Immature natural killer cell (primary cell): ENCODE results near the gene RIC8B. TPM values are rescaled to one million over a fixed set of nuclear protein-coding genes. Genes with fewer than 3 reads are reported as not detected.

ENCODE experiments used
- DNase-seq, 3 donors: peaks; one replicate each; pipeline ENCODE4 v3.0.0; 2022; ENCODE audit warnings: mixed read lengths in 1 of 3
- H3K27ac Mint-ChIP-seq, 6 donors: one replicate each; pipeline ENCODE4 v1.8.0; 2020; ENCODE audit warnings: mixed read lengths in 6 of 6, mild to moderate bottlenecking in 5 of 6, inconsistent platforms in 4 of 6, moderate library complexity in 3 of 6
- H3K27me3 Mint-ChIP-seq, 3 donors: one replicate each; pipeline ENCODE4 v1.8.0; 2020 to 2021; ENCODE audit warnings: low read depth in 3 of 3, mild to moderate bottlenecking in 3 of 3, mixed read lengths in 3 of 3, moderate library complexity in 3 of 3, inconsistent platforms in 1 of 3
- H3K36me3 Mint-ChIP-seq, 3 donors: one replicate each; pipeline ENCODE4 v1.8.0; 2020; ENCODE audit warnings: mixed read lengths in 3 of 3, inconsistent platforms in 2 of 3, mild to moderate bottlenecking in 2 of 3
- H3K4me1 Mint-ChIP-seq, 2 donors: one replicate each; pipeline ENCODE4 v1.8.0; 2020; ENCODE audit warnings: inconsistent platforms in 2 of 2, mild to moderate bottlenecking in 2 of 2, mixed read lengths in 2 of 2, moderate library complexity in 1 of 2
- H3K4me3 Mint-ChIP-seq, 5 donors: one replicate each; pipeline ENCODE4 v1.8.0; 2020; ENCODE audit warnings: mild to moderate bottlenecking in 5 of 5, mixed read lengths in 5 of 5, inconsistent platforms in 3 of 5, moderate library complexity in 3 of 5
- H3K9me3 Mint-ChIP-seq, 6 donors: one replicate each; pipeline ENCODE4 v1.8.0; 2020; ENCODE audit warnings: mild to moderate bottlenecking in 6 of 6, mixed read lengths in 6 of 6, inconsistent platforms in 4 of 6, moderate library complexity in 3 of 6
- polyA plus RNA-seq, 3 donors: library from polyadenylated mRNA; unstranded; fragments of 300-500 nt; fragmentation: Illumina TruSeq; gene quantifications; one replicate each; pipeline ENCODE4 v1.2.3, GENCODE V29; 2021

Gene RIC8B
- polyA plus RNA-seq, 3 donors from 2014 or later: 1.8 to 5.0 (median 4.4) TPM

DNA sequence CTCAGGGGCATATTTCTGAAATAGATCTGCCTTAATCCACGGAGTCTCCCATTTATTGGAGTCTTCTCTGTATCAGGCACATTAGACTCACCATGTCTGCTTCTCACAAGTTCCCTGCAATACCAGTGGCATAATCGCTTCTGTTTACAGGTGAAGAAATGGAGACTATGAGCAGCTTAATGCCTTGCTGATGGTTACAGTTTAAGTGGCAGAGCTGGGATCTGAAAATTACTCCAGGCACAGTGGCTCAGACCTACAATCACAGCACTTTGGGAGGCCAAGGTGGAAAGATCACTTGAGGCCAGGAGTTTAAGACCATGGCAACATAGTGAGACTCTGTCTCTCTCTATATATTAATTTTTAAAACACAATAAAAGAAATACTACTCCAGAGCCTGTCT, 7.3 kb upstream of the RIC8B start:
- Mint-ChIP-seq H3K27me3 (peaks cover 5 to 17% (median 7%) of the 10 kb centered on the region in 3 donors), H3K4me3 (no peak overlapping the region), H3K9me3 (no peaks in the 10 kb centered on the region), H3K4me1 (no peaks in the 10 kb centered on the region), H3K27ac (no peak overlapping the region), H3K36me3 (no peaks in the 10 kb centered on the region)
- no peak for DNase-seq

DNA sequence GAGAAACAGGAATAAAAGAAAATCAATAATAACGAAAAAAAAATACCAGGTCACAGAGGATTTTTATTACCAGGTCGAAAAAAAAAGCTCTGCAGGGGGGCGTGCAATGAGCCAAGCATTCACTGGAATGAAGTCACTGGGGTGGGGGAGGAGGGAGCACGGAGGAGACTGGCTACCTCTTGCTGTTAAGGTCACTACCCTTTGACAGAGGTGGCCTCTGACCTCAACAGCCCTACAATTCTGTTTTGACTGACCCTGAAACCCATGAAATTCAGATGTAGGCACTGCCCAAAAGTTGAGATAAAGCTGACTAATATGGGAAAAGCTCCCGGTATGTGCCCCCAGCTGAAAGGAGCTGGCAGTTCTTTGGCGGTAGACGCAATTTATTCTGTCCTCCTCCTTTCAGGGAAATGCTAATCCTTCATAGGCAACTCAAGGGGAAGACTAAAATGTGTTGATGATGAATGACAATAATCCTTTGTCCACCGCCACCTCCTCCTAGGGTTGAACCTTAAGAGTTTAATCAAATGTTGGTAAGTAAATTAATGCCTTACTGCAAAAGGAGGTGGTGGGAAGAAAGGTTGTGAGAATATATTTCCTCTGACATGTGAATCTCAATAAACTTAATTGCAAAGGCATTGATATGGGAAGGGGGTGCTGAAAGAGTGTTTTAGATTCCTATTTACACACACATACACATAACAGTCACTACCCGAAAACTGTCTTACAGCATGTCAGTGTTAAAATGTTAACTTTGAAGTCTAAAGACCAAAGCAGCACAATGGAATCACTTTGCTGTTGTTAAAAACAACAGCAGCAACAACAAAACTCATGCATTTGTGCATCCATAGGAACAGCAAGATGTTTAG, 6.3 kb upstream of the RIC8B start:
- H3K4me1 Mint-ChIP-seq: peaks cover 0 to 1% of the 10 kb centered on the region in 2 donors
- no peak overlapping the region for H3K4me3 Mint-ChIP-seq
- peaks cover 5 to 17% (median 7%) of the 10 kb centered on the region in 3 donors for H3K27me3 Mint-ChIP-seq
- no peak for DNase-seq
- no peaks in the 10 kb centered on the region for H3K9me3 Mint-ChIP-seq
- H3K27ac Mint-ChIP-seq: peak overlapping the region in 1 of 6 donors; percentile 21
- no peaks in the 10 kb centered on the region for H3K36me3 Mint-ChIP-seq

DNA sequence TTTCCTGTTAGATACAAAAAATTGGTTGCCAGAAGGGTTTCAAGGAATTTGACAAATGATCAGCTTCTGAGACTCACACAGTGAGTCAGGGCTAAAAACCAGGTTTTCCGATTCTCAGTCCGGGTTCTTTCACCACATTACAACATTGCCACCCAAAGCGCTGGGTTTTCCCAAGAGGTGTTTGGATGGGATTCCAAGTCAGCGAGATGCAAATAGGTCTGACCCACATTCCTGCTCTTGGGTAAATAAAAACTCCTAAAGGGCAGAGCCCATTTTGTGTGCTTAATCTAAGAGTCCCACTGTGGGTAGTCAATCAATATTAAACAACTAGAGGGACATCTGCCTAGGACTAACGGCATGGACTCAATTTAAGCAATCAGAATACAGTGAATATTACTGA, 5.4 kb upstream of the RIC8B start:
- H3K27me3 Mint-ChIP-seq: peaks cover 7 to 17% (median 11%) of the 10 kb centered on the region in 3 donors

DNA sequence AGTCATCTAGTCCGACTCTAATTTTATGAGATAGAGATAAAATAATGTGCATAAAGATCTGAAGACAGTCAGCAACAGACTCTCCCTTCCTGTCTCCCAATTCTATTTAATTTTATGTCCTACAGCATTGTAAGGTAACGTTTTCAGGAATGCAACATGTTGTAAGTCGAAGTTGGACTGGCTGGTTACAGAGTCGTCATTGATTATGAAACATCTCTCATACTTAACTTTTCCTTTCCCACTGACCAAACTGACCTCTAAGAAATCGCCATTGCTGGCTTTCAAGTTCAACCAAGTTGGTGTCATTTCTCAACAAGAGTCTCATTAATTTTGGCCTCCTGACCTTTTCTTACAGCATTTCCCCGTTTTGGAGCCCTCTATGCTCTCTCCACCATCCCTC, 4.9 kb upstream of the RIC8B start:
- Mint-ChIP-seq H3K27ac (no peak overlapping the region), H3K4me3 (no peak overlapping the region), H3K36me3 (no peaks in the 10 kb centered on the region), H3K9me3 (no peaks in the 10 kb centered on the region), H3K4me1 (peaks cover 6 to 14% of the 10 kb centered on the region in 2 donors), H3K27me3 (peaks cover 7 to 19% (median 11%) of the 10 kb centered on the region in 3 donors)
- no peak for DNase-seq

More for the DNA sequence above, 5.4 kb upstream of the RIC8B start:
- DNase-seq: no peak
- no peaks in the 10 kb centered on the region for H3K36me3 Mint-ChIP-seq
- peaks cover 4 to 10% of the 10 kb centered on the region in 2 donors for H3K4me1 Mint-ChIP-seq
- H3K4me3 Mint-ChIP-seq: no peak overlapping the region
- H3K27ac Mint-ChIP-seq: no peak overlapping the region
- no peaks in the 10 kb centered on the region for H3K9me3 Mint-ChIP-seq

DNA sequence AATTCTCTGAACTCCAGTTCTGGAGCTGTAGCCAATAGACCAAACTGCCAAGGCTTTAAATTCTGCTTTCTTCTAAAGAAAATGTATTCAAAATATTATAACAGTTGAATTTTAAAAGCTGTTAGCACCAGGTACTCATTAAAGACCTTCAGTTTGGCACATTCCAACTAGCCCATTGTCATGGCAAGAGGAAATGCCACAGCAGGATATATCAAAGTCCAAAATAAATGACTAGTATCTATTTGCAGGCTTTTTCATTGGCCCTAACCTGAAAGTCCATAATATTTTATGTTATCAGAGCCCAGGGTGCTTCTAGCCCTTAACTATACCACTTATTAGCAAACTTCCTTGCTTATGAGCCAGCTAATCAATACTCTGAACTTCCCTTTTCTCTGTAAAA, 3.1 kb upstream of the RIC8B start:
- H3K36me3 Mint-ChIP-seq: no peaks in the 10 kb centered on the region
- peaks cover 23 to 32% of the 10 kb centered on the region in 2 donors for H3K4me1 Mint-ChIP-seq
- H3K9me3 Mint-ChIP-seq: no peaks in the 10 kb centered on the region
- H3K27me3 Mint-ChIP-seq: peaks cover 5 to 17% (median 15%) of the 10 kb centered on the region in 3 donors
- H3K27ac Mint-ChIP-seq: no peak overlapping the region
- H3K4me3 Mint-ChIP-seq: no peak overlapping the region
- no peak for DNase-seq

DNA sequence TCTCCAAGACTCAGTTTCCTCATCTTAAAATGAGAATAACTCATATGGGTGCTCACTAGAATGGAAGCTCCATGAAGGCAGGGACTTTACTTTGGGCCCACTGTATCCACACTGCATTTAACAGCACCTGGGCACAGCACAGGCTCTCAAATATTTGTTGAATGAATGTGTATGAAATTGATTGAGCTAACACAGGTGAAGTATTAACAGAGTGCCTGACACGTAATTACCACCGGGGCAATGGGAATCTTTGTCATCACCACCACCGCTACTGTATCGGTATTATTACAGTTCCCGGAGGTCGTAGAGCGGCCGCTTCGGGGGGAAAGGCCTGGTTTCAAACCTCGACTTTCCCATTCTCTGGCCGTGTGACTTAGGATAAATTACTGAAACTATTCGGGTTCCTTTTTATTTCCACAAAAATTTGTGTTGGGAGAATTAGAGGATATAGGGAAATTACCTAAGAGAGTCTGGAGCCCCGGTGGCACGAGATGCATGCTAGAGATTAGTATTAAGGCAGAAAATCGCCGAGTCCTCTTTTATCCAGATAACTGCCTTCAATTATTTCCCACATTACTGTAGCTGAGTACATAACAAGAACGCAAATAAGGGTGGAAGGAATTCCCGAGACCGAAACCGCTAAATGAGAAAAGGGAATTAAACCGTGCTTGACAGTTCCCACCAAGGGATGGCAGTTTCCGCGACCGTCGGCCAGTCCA, 1.0 kb upstream of the RIC8B start:
- H3K27me3 Mint-ChIP-seq: peaks cover 2 to 11% (median 6%) of the 10 kb centered on the region in 3 donors
- peak in 1 of 3 donors; percentile 16 for DNase-seq
- H3K36me3 Mint-ChIP-seq: no peaks in the 10 kb centered on the region
- H3K27ac Mint-ChIP-seq: peak overlapping the region; percentile 93 to 99 (median 96)
- H3K4me3 Mint-ChIP-seq: peak overlapping the region; percentile 92 to 98 (median 97)
- H3K4me1 Mint-ChIP-seq: peaks cover 27 to 49% of the 10 kb centered on the region in 2 donors
- H3K9me3 Mint-ChIP-seq: no peaks in the 10 kb centered on the region

DNA sequence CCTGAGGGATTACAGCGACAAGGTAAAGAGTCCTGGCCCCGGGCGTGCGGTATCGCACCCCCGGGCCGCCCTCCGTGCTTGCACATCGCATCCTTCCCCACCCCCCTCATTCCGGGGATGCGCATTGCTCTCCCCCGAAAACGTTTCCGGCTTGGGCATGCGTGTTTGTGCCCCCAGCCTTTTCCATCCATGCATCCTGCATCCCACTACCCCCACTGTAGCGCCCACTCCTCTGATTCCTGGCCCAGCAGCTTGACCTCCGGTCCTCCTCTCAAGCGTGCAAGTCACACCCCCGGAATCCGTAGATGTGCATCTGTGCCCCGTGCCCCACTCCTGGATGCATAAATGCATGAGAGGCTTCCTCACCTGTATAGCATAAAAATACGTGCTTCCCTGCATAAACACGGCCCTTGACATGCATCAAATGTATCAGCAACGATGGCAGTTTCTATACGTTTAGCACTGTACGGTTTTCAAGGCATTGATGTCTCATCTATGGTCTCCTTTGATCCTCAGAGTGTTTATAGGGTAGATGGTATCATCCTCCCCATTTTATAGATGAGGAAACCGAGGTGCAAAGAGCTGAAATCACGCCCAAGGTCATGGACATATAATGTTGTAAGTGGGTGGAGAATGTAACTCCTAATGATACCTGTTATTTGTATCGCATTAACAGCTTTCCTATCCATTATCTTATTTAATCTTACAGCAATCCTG, 484 bp downstream of the RIC8B start:
- H3K27me3 Mint-ChIP-seq: peaks cover 2 to 7% (median 2%) of the 10 kb centered on the region in 3 donors
- peak overlapping the region; percentile 92 to 98 (median 97) for H3K4me3 Mint-ChIP-seq
- H3K27ac Mint-ChIP-seq: peak overlapping the region; percentile 93 to 99 (median 96)
- H3K9me3 Mint-ChIP-seq: no peaks in the 10 kb centered on the region
- DNase-seq: peak in 1 of 3 donors; percentile 28
- peaks cover 27 to 49% of the 10 kb centered on the region in 2 donors for H3K4me1 Mint-ChIP-seq
- no peaks in the 10 kb centered on the region for H3K36me3 Mint-ChIP-seq

DNA sequence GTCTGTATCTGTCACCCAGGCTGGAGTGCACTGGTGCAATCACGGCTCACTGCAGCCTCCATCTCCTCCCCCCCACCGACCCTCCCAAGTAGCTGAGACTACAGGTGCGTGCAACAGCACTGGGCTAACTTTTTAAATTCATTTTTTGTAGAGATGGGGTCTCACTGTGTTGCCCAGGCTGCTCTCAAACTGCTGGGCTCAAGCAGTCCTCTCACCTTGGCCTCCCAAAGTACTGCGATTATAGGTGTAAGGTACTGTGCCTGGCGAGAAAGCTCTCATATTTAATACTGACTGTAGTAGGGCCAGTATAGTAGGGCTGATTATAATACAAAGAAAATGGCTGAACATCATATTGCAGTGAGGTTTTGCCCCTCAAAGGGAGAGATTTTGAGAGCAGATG, 2.4 kb downstream of the RIC8B start:
- H3K36me3 Mint-ChIP-seq: no peaks in the 10 kb centered on the region
- peaks cover 27 to 49% of the 10 kb centered on the region in 2 donors for H3K4me1 Mint-ChIP-seq
- H3K27ac Mint-ChIP-seq: peak overlapping the region in 1 of 6 donors; percentile 2
- no peak overlapping the region for H3K4me3 Mint-ChIP-seq
- H3K9me3 Mint-ChIP-seq: no peaks in the 10 kb centered on the region
- no peak for DNase-seq
- H3K27me3 Mint-ChIP-seq: peaks cover 2 to 7% (median 2%) of the 10 kb centered on the region in 3 donors

DNA sequence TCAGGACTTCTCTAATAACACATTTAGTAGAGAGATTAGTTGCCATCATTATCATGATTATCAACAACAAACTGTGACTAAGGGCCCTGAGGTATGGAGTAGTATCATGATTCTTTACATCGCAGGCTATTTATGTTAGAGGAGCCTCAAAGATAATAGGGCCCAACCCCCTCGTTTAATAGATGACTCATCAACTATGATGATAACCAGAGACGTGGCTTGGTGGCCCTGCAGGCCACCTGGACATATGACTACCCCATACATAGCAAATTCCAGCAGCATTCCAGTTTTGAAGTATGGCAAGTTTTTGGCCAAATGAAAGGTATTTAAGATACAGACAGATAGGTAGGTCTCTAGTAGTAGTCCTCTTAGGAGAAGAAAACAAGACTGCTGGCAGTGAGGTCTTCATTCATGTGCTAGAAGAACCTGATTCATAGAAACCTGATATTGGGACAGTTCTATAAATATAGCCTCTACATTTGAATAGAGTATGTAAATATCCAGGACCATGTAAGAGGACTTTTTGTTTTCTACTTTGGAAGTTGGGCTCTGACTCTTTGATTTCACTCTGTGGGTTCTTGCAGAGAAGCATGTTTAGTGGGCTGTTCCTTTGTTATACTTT, 5.6 kb downstream of the RIC8B start:
- Mint-ChIP-seq H3K9me3 (no peaks in the 10 kb centered on the region), H3K4me1 (peaks cover 29 to 46% of the 10 kb centered on the region in 2 donors), H3K36me3 (peaks cover 0 to 5% (median 4%) of the 10 kb centered on the region in 3 donors), H3K27me3 (no peaks in the 10 kb centered on the region), H3K27ac (no peak overlapping the region), H3K4me3 (no peak overlapping the region)
- DNase-seq: no peak

DNA sequence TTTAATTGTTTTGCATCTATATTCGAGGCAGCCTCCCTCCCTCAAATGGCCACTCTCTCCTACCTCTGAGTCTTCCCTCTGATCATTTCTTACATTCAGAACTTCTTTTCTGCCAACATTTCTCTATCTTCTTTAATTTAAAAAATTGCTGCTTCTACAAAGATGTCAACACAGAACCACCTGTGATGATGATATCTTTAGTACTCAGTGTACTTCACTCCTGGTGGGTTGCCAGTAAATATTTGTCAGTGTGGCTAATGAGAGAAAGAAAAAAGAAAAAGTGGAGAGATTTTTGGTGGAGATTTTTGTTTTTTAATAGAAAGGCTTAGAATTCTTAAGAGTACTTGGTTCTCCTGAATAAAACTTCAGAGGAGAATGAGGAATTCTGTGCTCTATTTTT, 8.1 kb downstream of the RIC8B start:
- peak overlapping the region in 1 of 6 donors; percentile 10 for H3K27ac Mint-ChIP-seq
- H3K9me3 Mint-ChIP-seq: no peaks in the 10 kb centered on the region
- peaks cover 0 to 20% (median 7%) of the 10 kb centered on the region in 3 donors for H3K36me3 Mint-ChIP-seq
- DNase-seq: no peak
- no peaks in the 10 kb centered on the region for H3K27me3 Mint-ChIP-seq
- no peak overlapping the region for H3K4me3 Mint-ChIP-seq
- H3K4me1 Mint-ChIP-seq: peaks cover 12 to 22% of the 10 kb centered on the region in 2 donors

DNA sequence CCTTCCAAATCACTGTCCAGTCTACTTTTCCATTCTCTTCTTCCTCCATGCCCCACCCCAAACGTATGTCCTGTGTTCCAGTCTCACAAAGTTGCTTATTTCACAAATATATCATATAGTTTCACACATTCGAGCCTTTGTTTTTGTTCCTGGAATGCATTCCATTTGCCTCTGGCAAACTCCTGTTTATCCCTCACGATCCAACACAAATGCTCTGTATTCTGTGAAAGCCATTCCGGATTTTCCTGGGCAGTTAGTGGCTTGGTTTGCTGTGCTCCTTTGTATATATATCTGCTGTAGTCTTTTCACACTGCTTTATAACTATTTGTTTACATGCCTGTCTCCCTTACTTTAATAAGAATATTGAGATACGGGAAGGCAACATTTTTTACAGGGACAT, 9.0 kb downstream of the RIC8B start:
- no peak for DNase-seq
- no peaks in the 10 kb centered on the region for H3K27me3 Mint-ChIP-seq
- H3K27ac Mint-ChIP-seq: no peak overlapping the region
- H3K4me3 Mint-ChIP-seq: no peak overlapping the region
- H3K9me3 Mint-ChIP-seq: no peaks in the 10 kb centered on the region
- H3K4me1 Mint-ChIP-seq: peaks cover 12 to 16% of the 10 kb centered on the region in 2 donors
- peaks cover 0 to 20% (median 7%) of the 10 kb centered on the region in 3 donors for H3K36me3 Mint-ChIP-seq

DNA sequence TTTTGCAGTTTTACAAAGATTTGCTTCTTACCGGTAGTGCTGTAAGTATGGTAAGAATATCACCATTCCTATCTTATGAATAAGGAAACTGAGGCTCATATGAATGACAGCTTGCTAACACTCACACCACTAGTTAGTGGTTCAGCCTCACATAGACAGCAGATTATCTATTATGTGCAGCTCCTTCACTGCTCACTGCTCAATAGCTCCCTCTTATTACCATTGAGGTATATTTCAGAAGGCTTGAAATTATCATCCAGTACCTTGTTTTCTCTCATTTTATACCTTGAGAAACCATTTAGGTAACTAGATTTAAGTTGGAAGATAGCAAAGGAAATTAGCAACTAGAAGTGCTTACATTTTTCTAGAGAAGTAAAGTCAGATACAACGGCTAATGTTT, 15.5 kb downstream of the RIC8B start:
- no peaks in the 10 kb centered on the region for H3K9me3 Mint-ChIP-seq
- peaks cover 14 to 40% (median 17%) of the 10 kb centered on the region in 3 donors for H3K36me3 Mint-ChIP-seq
- H3K27me3 Mint-ChIP-seq: no peaks in the 10 kb centered on the region
- H3K4me3 Mint-ChIP-seq: no peak overlapping the region
- H3K27ac Mint-ChIP-seq: no peak overlapping the region
- H3K4me1 Mint-ChIP-seq: no peaks in the 10 kb centered on the region
- DNase-seq: no peak

DNA sequence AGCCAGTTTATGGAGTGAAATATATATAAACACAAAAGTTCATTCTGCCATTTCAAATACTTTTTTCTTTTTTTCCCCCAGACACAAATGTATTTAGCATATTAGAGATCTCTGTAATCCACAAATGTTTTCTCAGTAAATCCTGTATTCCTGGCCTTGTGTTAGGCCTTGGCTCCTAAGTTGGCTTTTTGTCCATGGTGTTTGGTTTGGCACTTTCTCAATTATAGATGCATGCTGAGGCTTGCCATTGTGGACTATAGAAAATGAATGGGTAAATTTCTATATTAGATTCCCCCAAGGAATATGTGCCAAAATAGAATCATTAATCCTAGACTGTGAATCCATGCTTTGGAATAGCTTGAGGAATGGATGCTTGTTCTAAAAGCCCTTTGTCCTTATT, 17.0 kb downstream of the RIC8B start:
- H3K36me3 Mint-ChIP-seq: peaks cover 14 to 30% (median 17%) of the 10 kb centered on the region in 3 donors
- H3K4me3 Mint-ChIP-seq: no peak overlapping the region
- H3K9me3 Mint-ChIP-seq: no peaks in the 10 kb centered on the region
- no peak for DNase-seq
- H3K27ac Mint-ChIP-seq: no peak overlapping the region
- H3K27me3 Mint-ChIP-seq: no peaks in the 10 kb centered on the region
- no peaks in the 10 kb centered on the region for H3K4me1 Mint-ChIP-seq
